Thoracic aorta (tissue), 2 donors: ENCODE results near the gene PREP. TPM values are rescaled to one million over a fixed set of nuclear protein-coding genes. Genes with fewer than 3 reads are reported as not detected.
"Not testable (repeated sequence)": the region's sequence is repeated elsewhere in the genome, so short reads cannot be mapped to it uniquely, and the experiment has no call there.

Experiments
- ATAC-seq: fragments of 150-250 bp; one replicate; pipeline ENCODE4 v1.8.0; 2017; ENCODE audit warnings: low read depth; ENCODE audit not compliant: insufficient number of reproducible peaks, low FRiP score
- DNase-seq: peaks from one replicate; pipeline ENCODE4 v3.0.0-alpha.2; 2020; ENCODE audit warnings: low spot score
- H3K27ac ChIP-seq, 2 donors: fragments of 200-600 bp; sonication (generic); 1 replicate in 1 of 2; 2 replicates in 1 of 2; pipeline ENCODE4 v1.5.1; 2016; ENCODE audit warnings: mild to moderate bottlenecking in 2 of 2, moderate library complexity in 2 of 2
- H3K27me3 ChIP-seq: fragments of 200-600 bp; sonication (generic); replicated peaks from 2 replicates; pipeline ENCODE4 v1.6.0; 2016; ENCODE audit warnings: mild to moderate bottlenecking; ENCODE audit not compliant: insufficient read depth
- H3K36me3 ChIP-seq: fragments of 200-600 bp; sonication (generic); one replicate; pipeline ENCODE4 v1.5.1; 2016
- H3K4me1 ChIP-seq, 2 donors: fragments of 200-600 bp; sonication (generic); 1 replicate in 1 of 2; 2 replicates in 1 of 2; pipeline versions ENCODE4 v1.5.1 to v1.6.0; 2016; ENCODE audit warnings: low read depth in 2 of 2, mild to moderate bottlenecking in 1 of 2; ENCODE audit not compliant: control insufficient read depth in 1 of 2
- H3K4me3 ChIP-seq: fragments of 200-600 bp; sonication (generic); 2 replicates; pipeline ENCODE4 v1.5.1; 2016; ENCODE audit warnings: mild to moderate bottlenecking
- H3K9me3 ChIP-seq: fragments of 200-600 bp; sonication (generic); 2 replicates; pipeline ENCODE4 v1.5.1; 2016
- total RNA-seq, 2 donors: library from RNA; depleted of rRNA; stranded (reverse); fragments of >200 nt; gene quantifications; one replicate each; pipeline versions ENCODE4 v1.1.0 to v1.2.3, GENCODE V29; 2016
- TF ChIP-seq, protein P1 (sequence below): fragments of 200-600 bp; sonication (generic); IDR thresholded peaks from one replicate; pipeline ENCODE4 v1.5.1; 2019; ENCODE audit warnings: antibody characterized with exemption

Gene PREP
- total RNA-seq, 2 donors from 2014 or later, result 12.6 to 17.9 TPM

DNA sequence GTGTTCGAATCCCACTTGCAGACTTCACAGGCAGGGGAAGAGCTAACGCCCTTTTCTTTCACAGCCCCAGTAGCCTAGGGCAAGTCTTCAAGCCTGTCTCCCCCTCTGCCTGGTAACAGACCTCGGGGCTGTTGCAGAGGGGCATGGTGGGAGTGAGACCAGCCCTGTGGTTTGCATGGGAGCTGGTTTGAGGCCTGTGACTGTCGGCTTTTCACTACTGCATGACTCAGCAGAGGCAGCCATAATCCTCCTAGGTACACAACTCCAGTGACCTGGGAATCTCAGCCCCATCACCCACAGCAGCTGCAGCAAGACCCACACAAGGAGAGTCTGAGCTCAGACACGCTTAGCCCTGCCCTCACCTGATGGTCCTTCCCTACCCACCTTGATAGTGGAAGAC lies 167.7 kb downstream of the PREP start:
- Histone ChIP-seq H3K4me3 (no peak overlapping the region), H3K9me3 (no peaks in the 10 kb centered on the region), H3K27me3 (no peaks in the 10 kb centered on the region), H3K27ac (no peak overlapping the region), H3K4me1 (no peaks in the 10 kb centered on the region), H3K36me3 (no peaks in the 10 kb centered on the region)
- DNase-seq (no peak), ATAC-seq (no peak)
- TF ChIP-seq, protein P1, sequence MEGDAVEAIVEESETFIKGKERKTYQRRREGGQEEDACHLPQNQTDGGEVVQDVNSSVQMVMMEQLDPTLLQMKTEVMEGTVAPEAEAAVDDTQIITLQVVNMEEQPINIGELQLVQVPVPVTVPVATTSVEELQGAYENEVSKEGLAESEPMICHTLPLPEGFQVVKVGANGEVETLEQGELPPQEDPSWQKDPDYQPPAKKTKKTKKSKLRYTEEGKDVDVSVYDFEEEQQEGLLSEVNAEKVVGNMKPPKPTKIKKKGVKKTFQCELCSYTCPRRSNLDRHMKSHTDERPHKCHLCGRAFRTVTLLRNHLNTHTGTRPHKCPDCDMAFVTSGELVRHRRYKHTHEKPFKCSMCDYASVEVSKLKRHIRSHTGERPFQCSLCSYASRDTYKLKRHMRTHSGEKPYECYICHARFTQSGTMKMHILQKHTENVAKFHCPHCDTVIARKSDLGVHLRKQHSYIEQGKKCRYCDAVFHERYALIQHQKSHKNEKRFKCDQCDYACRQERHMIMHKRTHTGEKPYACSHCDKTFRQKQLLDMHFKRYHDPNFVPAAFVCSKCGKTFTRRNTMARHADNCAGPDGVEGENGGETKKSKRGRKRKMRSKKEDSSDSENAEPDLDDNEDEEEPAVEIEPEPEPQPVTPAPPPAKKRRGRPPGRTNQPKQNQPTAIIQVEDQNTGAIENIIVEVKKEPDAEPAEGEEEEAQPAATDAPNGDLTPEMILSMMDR, result no peak

DNA sequence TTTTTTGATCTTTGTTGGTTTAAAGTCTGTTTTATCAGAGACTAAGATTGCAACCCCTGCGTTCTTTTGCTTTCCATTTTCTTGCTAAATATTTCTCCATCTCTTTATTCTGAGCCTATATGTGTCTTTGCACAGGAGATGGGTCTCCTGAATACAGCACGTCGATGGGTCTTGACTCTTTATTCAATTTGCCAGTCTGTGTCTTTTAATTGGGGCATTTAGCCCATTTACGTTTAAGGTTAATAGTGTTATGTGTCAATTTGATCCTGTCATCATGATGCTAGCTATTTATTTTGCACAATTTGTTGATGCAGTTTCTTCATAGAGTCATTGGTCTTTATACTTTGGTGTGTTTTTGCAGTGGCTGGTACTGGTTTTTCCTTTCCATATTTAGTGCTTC lies 171.1 kb downstream of the PREP start:
- not testable (repeated sequence) for H3K27ac ChIP-seq, H3K4me3 ChIP-seq, H3K4me1 ChIP-seq, H3K36me3 ChIP-seq, H3K9me3 ChIP-seq, H3K27me3 ChIP-seq, DNase-seq, ATAC-seq

Other genes starting within 250 kb of the PREP start
- gene POPDC3, start 223.1 kb downstream of the PREP start, total RNA-seq, result not detected